Endometrial microvascular endothelial cells (primary cell): Measurements from ENCODE around the gene CAPN5. TPM values are rescaled to one million over a fixed set of nuclear protein-coding genes. Genes with fewer than 3 reads are reported as not detected.

Source experiments
- in situ Hi-C: cut with HindIII; loops from 2 replicates; pipeline ENCODE4 v1.10.0; 2017; ENCODE audit warnings: low sequenced_read_pairs, low pct_unique_long_range_greater_than_20kb; ENCODE audit errors: inconsistent ontology term
- total RNA-seq: library from RNA; depleted of rRNA; stranded (reverse); fragments of >200 nt; gene quantifications from one replicate; pipeline ENCODE4 v1.2.3, GENCODE V29; 2015; ENCODE audit errors: inconsistent ontology term

Gene CAPN5
- total RNA-seq, 1 donor from 2014 or later = 3.5 TPM

DNA sequence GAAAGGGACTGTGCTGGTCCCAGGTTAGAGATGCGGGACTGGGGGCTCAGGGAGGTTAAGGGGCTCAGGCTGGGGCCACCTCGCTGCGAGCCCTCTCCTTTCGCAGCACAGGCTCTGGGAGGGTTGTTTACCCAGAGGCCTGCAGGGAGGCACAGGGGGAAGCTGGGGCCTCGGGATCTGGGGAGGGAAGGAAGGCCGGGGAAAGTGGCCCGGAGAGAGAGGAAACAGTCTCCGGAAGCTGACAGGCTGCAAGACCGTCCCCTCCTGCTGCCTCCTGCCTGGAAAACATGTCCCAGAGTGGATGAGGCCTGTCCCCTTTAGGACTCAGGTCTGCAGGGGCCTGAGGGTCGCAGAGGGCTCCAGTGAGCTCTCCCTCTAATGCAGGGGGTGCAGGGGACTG, 106.7 kb downstream of the CAPN5 start:
- in situ Hi-C loops = no loop called here

DNA sequence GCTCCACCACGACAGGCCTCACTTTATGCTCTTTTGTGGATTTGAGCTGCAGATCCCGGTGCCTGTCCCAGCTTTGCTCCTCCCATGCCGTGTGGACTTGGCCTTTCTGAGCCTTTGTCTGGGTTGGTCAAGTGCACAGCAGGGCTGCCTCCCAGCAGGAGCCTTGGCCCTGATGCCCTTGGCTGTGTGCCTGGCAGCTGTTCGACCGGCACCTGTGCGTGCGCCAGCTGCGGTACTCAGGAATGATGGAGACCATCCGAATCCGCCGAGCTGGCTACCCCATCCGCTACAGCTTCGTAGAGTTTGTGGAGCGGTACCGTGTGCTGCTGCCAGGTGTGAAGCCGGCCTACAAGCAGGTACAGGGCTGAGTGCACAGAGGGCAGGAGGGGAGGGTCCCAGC, 107.8 kb downstream of the CAPN5 start:
- in situ Hi-C loops = no loop called here

DNA sequence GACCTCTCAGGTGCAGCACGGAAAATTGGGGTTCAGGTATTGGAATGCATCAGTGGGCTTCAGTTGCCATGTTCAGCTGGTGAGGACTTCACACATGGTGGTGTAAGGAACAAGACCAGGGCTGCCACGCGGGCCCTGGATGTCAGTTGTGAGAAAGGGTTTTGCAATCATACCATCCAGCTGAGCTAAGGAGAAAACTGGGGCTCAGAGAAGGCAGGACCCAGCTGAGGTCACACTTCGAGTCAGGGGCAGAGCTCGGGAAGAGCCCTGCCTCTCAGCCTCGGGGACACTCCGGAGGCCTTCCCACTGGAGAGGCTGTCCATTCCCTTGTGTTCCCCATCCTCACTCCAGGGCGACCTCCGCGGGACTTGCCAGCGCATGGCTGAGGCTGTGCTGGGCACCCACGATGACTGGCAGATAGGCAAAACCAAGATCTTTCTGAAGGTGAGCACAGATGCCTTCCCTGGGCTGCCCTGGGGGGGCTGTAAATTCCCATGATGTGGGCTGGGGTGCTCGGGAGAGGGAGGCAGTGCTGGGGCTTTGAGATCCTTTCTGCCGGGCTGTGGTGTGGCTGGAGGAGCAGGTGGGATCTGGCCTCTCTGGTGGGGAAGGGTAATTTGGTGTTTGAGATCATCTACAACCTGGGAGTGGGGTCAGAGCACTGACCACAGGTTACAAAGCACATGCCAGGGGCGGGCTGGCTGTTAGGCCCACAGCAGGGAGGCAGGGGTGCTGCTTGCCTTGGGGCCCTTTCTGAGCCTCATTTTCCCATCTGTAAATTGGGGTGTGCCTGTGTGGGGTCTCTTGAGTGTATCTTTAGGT, 108.5 kb downstream of the CAPN5 start:
- in situ Hi-C loops = no loop called here

Other genes starting within 250 kb of the CAPN5 start
- 33.1 TPM for gene ACER3, start 206.1 kb upstream of the CAPN5 start, total RNA-seq
- not detected for gene B3GNT6, start 32.6 kb upstream of the CAPN5 start, total RNA-seq
- gene OMP, start 35.9 kb downstream of the CAPN5 start, total RNA-seq = not detected
- gene MYO7A, start 61.3 kb downstream of the CAPN5 start, total RNA-seq = not detected
- not detected for gene GDPD4, start 234.7 kb downstream of the CAPN5 start, total RNA-seq